Liver (tissue), 9 donors: ENCODE results near the gene BCL10. TPM values are rescaled to one million over a fixed set of nuclear protein-coding genes. Genes with fewer than 3 reads are reported as not detected.
A peak's percentile ranks its signal among the peaks of the same experiment; 100 is the strongest.

Experiments used
- DNase-seq: peaks from one replicate; pipeline ENCODE4 v3.0.0-alpha.2; 2017; ENCODE audit warnings: low spot score
- H3K27ac ChIP-seq, 2 donors: one replicate each; pipeline ENCODE4 v1.7.0; 2013; ENCODE audit warnings: inconsistent platforms in 2 of 2, low read length in 2 of 2, control low read depth in 1 of 2, low read depth in 1 of 2, mild to moderate bottlenecking in 1 of 2
- H3K27me3 ChIP-seq, 4 donors: one replicate each; pipeline versions ENCODE4 v1.6.1 to v1.7.0; 2013; ENCODE audit warnings: low read length in 3 of 4, inconsistent platforms in 1 of 4, mild to moderate bottlenecking in 1 of 4, moderate library complexity in 1 of 4; ENCODE audit not compliant: control insufficient read depth in 4 of 4, insufficient read depth in 4 of 4
- H3K36me3 ChIP-seq, 4 donors: one replicate each; pipeline versions ENCODE4 v1.6.1 to v1.7.0; 2013; ENCODE audit warnings: low read length in 3 of 4, mild to moderate bottlenecking in 3 of 4, low read depth in 1 of 4, moderate library complexity in 1 of 4; ENCODE audit not compliant: control insufficient read depth in 4 of 4, insufficient read depth in 3 of 4
- H3K4me1 ChIP-seq, 4 donors: one replicate each; pipeline versions ENCODE4 v1.6.1 to v1.7.0; 2013; ENCODE audit warnings: low read length in 3 of 4, mild to moderate bottlenecking in 3 of 4, moderate library complexity in 1 of 4; ENCODE audit not compliant: control insufficient read depth in 4 of 4, insufficient read depth in 4 of 4
- H3K4me3 ChIP-seq, 3 donors: one replicate each; pipeline versions ENCODE4 v1.6.1 to v1.7.0; 2013; ENCODE audit warnings: low read length in 3 of 3, control low read depth in 1 of 3, low read depth in 1 of 3, mild to moderate bottlenecking in 1 of 3
- H3K9ac ChIP-seq, 2 donors: one replicate each; pipeline ENCODE4 v1.7.0; 2013; ENCODE audit warnings: low read length in 2 of 2, mild to moderate bottlenecking in 2 of 2, moderate library complexity in 2 of 2, control low read depth in 1 of 2, low read depth in 1 of 2
- H3K9me3 ChIP-seq, 4 donors: one replicate each; pipeline versions ENCODE4 v1.6.1 to v1.7.0; 2013; ENCODE audit warnings: low read length in 3 of 4; ENCODE audit not compliant: control insufficient read depth in 4 of 4
- EGR1 ChIP-seq, 2 donors: IDR thresholded peaks; 2 replicates each; pipeline ENCODE4 v1.6.1; 2016 to 2018; ENCODE audit warnings: antibody characterized with exemption in 2 of 2, low read depth in 2 of 2
- FOXA2 ChIP-seq: IDR thresholded peaks from 2 replicates; pipeline ENCODE4 v1.6.1; 2016; ENCODE audit warnings: antibody characterized with exemption
- GABPA ChIP-seq, 2 donors: IDR thresholded peaks in 1 of 2; conservative IDR thresholded peaks in 1 of 2; 2 replicates each; pipeline ENCODE4 v1.6.1; 2016; ENCODE audit warnings: antibody characterized with exemption in 2 of 2, mild to moderate bottlenecking in 1 of 2, moderate library complexity in 1 of 2
- HNF4A ChIP-seq, 2 donors: conservative IDR thresholded peaks; 2 replicates each; pipeline ENCODE4 v1.6.1; 2016; ENCODE audit warnings: antibody characterized with exemption in 2 of 2, mild to moderate bottlenecking in 2 of 2
- RAD21 ChIP-seq, 2 donors: IDR thresholded peaks; 2 replicates each; pipeline ENCODE4 v1.6.1; 2016; ENCODE audit warnings: antibody characterized with exemption in 2 of 2, mild to moderate bottlenecking in 2 of 2
- REST ChIP-seq: IDR thresholded peaks from 2 replicates; pipeline ENCODE4 v1.6.1; 2016; ENCODE audit warnings: antibody characterized with exemption, mild to moderate bottlenecking
- RXRA ChIP-seq, 2 donors: IDR thresholded peaks; 2 replicates each; pipeline ENCODE4 v1.6.1; 2017 to 2018; ENCODE audit warnings: antibody characterized with exemption in 2 of 2, mild to moderate bottlenecking in 1 of 2
- TAF1 ChIP-seq: conservative IDR thresholded peaks from 2 replicates; pipeline ENCODE4 v1.6.1; 2016; ENCODE audit warnings: antibody characterized with exemption, mild to moderate bottlenecking
- YY1 ChIP-seq: IDR thresholded peaks from 2 replicates; pipeline ENCODE4 v1.6.1; 2016; ENCODE audit warnings: antibody characterized with exemption, mild to moderate bottlenecking
- WGBS: extraction: QIAGEN DNeasy Blood & Tissue Kit; methylation state at CpG from one replicate; pipeline ENCODE4 v1.1.7; 2013; 5-methylcytosine and 5-hydroxymethylcytosine counted together
- polyA plus RNA-seq, 2 donors: library from polyadenylated mRNA; stranded (reverse) in 1 of 2; unstranded in 1 of 2; fragments of 200-250 nt in 1 of 2; fragments of >200 nt in 1 of 2; fragmentation: Nextera tagmentation in 1 of 2; extraction: Ambion mirVana in 1 of 2; gene quantifications; one replicate each; pipeline versions ENCODE4 v1.2.1 to v1.2.3, GENCODE V29; 2013 to 2015
- total RNA-seq, 2 donors: library from RNA; depleted of rRNA; stranded (reverse); fragments of >200 nt; gene quantifications; one replicate each; pipeline ENCODE4 v1.2.3, GENCODE V29; 2014
- TF ChIP-seq, protein P1 (sequence below): IDR thresholded peaks from 2 replicates; pipeline ENCODE4 v1.6.1; 2016; ENCODE audit warnings: antibody characterized with exemption
- TF ChIP-seq, protein P2 (sequence below): fragments of 150-350 bp; IDR thresholded peaks from 2 replicates; pipeline ENCODE4 v1.5.1; 2017; ENCODE audit warnings: improper control_type of control experiment, low read depth, low read length; ENCODE audit not compliant: missing input control
- TF ChIP-seq, protein P3 (sequence below): IDR thresholded peaks from 2 replicates; pipeline ENCODE4 v1.6.1; 2016; ENCODE audit warnings: antibody characterized with exemption
- donor health status: healthy.
- donor health status: healthy.
- donor health status: healthy.
- donor health status: healthy.
- donor health status: healthy.

BCL10 gene
- total and polyA plus RNA-seq, 4 donors: 3.1 to 8.9 (median 7.5) TPM

DNA sequence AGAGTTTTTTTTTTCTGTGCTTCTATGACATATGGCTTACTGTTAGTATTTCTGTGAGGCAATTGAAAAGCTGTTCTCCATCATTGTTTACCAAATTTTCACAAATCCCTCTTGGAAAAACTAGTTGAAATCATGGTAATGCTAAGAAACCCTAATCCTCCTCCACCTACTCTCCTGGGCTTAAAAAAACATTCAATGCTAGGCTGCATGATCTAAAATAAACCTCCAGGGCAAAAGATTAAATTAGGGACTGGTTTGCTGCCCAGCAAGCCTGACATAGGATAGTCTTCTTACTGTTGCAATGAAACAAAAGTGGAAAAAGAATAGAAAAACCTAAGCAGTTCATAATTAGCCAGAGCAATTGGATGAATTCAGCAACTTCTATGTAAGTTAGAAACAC is 33.1 kb downstream of the BCL10 start:
- H3K4me1 ChIP-seq: no peaks in the 10 kb centered on the region
- no peak overlapping the region for H3K27ac ChIP-seq
- H3K9me3 ChIP-seq: no peaks in the 10 kb centered on the region
- no peaks in the 10 kb centered on the region for H3K36me3 ChIP-seq
- DNase-seq: no peak
- TF ChIP-seq RXRA (IDR thresholded peaks at IDR 0.05) (no peak), GABPA (IDR thresholded peaks at IDR 0.05 in 1 of 2, conservative IDR thresholded peaks at IDR 0.05 in 1 of 2) (no peak), YY1 (no peak), REST (no peak), EGR1 (IDR thresholded peaks at IDR 0.05; ENCODE audit: low read depth in 2 of 2) (no peak), RAD21 (IDR thresholded peaks at IDR 0.05) (no peak)
- no peak overlapping the region for H3K4me3 ChIP-seq
- no peaks in the 10 kb centered on the region for H3K27me3 ChIP-seq
- no peak overlapping the region for H3K9ac ChIP-seq

GRCh38 chr1:85240643-85241042 is 35.8 kb downstream of the BCL10 start:
- Histone ChIP-seq H3K4me3 (no peak overlapping the region), H3K9ac (no peak overlapping the region), H3K36me3 (no peaks in the 10 kb centered on the region), H3K4me1 (no peaks in the 10 kb centered on the region), H3K27ac (no peak overlapping the region), H3K27me3 (no peaks in the 10 kb centered on the region), H3K9me3 (no peaks in the 10 kb centered on the region)
- WGBS: 53% methylated on average over 1 of the region's 1 CpG
- no peak for DNase-seq
- TF ChIP-seq FOXA2: no peak
- TF ChIP-seq RAD21 (IDR thresholded peaks at IDR 0.05): no peak
- TF ChIP-seq YY1: no peak
- TF ChIP-seq HNF4A (conservative IDR thresholded peaks at IDR 0.05): no peak
- TF ChIP-seq, protein P1, sequence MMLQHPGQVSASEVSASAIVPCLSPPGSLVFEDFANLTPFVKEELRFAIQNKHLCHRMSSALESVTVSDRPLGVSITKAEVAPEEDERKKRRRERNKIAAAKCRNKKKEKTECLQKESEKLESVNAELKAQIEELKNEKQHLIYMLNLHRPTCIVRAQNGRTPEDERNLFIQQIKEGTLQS: no peak
- TF ChIP-seq EGR1 (IDR thresholded peaks at IDR 0.05; ENCODE audit: low read depth in 2 of 2): no peak

- no peak overlapping the region for H3K9ac ChIP-seq
- no peak for DNase-seq
- no peaks in the 10 kb centered on the region for H3K27me3 ChIP-seq
- H3K36me3 ChIP-seq: no peaks in the 10 kb centered on the region
- no peaks in the 10 kb centered on the region for H3K9me3 ChIP-seq
- no peaks in the 10 kb centered on the region for H3K4me1 ChIP-seq
- 72% methylated on average over 1 of the region's 1 CpG for WGBS
- no peak for TF ChIP-seq EGR1 (IDR thresholded peaks at IDR 0.05; ENCODE audit: low read depth in 2 of 2)
- no peak for TF ChIP-seq TAF1
- TF ChIP-seq, protein P2, sequence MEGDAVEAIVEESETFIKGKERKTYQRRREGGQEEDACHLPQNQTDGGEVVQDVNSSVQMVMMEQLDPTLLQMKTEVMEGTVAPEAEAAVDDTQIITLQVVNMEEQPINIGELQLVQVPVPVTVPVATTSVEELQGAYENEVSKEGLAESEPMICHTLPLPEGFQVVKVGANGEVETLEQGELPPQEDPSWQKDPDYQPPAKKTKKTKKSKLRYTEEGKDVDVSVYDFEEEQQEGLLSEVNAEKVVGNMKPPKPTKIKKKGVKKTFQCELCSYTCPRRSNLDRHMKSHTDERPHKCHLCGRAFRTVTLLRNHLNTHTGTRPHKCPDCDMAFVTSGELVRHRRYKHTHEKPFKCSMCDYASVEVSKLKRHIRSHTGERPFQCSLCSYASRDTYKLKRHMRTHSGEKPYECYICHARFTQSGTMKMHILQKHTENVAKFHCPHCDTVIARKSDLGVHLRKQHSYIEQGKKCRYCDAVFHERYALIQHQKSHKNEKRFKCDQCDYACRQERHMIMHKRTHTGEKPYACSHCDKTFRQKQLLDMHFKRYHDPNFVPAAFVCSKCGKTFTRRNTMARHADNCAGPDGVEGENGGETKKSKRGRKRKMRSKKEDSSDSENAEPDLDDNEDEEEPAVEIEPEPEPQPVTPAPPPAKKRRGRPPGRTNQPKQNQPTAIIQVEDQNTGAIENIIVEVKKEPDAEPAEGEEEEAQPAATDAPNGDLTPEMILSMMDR: peak; percentile 51
- no peak for TF ChIP-seq HNF4A (conservative IDR thresholded peaks at IDR 0.05)
- TF ChIP-seq, protein P3, sequence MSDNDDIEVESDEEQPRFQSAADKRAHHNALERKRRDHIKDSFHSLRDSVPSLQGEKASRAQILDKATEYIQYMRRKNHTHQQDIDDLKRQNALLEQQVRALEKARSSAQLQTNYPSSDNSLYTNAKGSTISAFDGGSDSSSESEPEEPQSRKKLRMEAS: no peak
- TF ChIP-seq RAD21 (IDR thresholded peaks at IDR 0.05): peak; percentile 85 to 86
- TF ChIP-seq FOXA2: no peak
- H3K4me3 ChIP-seq: no peak overlapping the region
- no peak overlapping the region for H3K27ac ChIP-seq
Measured at GRCh38 chr1:85240174-85240601, 36.2 kb downstream of the BCL10 start.
